MV-4-11 (cell line): Measurements from ENCODE around the gene TNRC6A.
"Not testable (repeated sequence)": the region's sequence is repeated elsewhere in the genome, so short reads cannot be mapped to it uniquely, and the experiment has no call there.

ENCODE experiments used
- DNase-seq: peaks from one replicate; lab custom pipeline; 2025; lab: John Stamatoyannopoulos, UW

Gene TNRC6A

DNA sequence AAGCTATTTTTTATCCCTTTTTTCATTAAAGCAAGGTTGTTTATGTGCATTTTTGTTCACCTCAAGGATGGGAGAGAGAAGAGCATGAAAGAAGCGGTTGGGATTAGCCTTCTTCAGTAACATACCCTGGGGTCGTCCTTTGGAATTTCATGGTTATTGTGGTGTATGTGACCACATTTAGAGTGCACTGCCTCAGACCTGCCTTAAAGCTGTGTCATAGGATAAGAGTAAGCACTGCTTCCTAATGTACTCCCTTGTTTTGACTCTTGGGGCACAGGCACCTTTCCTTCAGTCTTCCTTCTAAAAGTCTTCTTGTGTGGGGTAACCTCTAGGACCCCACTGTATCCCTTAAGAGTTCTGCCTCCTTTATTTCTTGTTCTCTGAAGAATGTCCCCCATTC, 28.9 kb downstream of the TNRC6A start:
- DNase-seq = no peak

DNA sequence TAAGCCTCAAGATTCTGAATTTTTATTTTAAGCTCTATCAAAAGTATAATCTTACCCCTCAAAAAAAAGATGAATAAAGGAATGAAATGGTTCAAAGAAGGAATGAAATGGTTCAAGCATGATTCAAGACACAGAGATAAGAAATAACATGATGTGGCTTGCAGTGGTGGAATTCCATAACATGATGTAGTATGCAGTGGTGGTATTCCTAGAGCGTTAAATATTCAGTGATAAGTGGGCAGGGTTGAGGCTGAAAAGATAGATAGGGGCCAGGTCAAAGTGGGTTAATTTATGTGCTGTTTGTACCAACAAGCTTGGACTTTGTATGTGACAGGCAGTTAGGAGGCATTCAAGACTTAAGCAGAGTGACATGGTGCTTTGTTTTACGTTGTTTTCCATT, 29.6 kb downstream of the TNRC6A start:
- no peak for DNase-seq

DNA sequence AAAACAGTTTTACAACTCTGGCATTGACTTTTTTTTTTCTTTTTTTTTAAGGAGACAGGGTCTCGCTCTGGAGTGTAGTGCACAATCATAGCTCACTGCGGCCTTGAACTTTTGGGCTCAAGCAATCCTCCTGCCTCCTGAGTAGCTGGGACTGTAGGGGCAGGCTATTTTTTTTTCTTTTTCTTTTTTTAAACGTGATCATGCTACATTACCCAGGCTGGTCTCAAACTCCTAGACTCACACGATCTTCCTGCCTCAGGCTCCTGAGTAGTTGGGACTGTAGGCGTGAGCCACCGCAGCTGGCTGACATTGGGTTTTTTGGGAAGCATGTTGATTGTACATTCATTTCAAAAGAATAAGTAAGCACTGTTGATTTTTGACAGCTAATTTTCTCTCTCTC, 32.1 kb downstream of the TNRC6A start:
- DNase-seq = no peak

DNA sequence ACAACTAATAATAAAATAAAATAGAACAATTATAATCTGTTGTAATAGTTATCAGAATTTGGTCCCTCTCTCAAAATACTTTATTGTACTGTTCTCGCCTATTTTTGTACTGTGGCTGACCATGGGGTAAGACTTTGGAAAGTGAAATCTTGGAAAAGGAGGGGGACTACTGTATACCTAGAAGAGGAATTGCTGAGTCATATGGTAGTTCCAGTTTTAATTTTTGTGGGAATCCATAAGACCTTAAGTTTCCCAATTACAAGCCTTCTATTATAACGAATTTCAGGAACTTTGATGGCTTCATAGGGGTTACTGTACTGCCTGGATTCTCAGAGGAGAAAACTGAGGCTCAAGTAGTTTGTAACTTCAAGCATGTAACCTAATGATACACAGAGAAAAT, 35.5 kb downstream of the TNRC6A start:
- no peak for DNase-seq

DNA sequence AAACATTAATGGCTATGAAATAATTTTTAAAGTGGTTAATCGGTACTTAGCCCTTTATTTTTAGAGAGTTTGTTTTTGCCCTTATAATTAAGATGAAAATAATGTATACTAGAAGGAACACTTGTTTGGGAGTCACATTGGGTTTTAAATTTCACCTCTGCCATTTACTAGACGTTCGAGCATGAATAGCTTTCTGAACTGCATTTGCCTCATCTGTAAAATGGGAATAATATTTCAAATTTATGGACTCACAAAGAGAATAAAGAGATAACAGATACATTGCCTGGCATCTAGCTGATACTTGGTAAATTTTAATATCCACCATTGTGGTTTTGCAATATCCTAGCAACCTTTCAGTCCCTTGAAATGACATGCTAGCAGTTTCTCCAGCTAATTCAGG, 36.6 kb downstream of the TNRC6A start:
- DNase-seq = no peak

DNA sequence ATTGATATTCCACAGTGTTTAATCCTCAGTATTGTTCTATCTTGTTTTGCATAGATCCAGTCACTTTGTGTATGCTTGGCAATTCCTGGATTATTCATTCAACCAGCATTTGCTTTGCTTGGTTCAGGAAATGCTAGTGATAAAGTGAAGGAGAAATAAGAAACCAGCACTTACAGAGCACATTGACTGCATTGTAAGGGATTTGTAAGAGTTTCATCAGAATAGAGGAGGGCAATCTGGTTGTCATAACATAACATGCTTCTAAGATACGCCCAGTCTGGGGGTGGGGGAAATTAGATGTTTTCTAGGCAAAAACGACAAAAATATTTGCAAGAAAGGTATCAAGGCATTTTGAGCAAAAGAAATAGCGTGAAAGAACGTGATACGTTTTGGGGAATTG, 40.4 kb downstream of the TNRC6A start:
- no peak for DNase-seq

DNA sequence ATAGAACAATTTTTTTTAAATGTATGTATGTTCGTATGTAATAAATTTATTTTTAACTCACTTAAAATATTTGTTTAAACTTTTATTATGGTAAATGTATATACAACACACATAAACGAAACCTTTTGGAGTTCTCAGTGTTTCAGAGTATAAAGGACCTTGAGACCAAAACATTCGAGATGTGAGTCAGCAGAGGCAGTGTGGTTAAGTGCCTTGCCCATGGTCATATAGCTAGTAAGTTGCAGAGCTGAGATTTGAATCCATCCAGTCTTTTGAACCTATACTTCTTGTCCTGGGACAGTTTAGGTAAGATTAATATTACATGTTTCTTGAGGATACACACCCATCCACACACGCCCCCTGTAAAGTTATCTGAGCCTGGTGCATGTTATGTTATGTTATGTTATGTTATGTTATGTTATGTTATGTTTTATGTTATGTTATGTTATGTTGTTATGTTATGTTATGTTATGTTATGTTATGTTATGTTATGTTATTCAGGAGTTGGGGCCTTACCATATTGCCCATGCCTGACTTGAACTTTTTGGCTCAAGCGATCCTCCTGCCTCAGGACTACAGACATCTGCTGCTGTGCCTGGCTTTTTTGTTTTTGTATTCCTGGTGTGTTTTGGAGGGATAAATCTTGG, 41.8 kb downstream of the TNRC6A start:
- no peak for DNase-seq

DNA sequence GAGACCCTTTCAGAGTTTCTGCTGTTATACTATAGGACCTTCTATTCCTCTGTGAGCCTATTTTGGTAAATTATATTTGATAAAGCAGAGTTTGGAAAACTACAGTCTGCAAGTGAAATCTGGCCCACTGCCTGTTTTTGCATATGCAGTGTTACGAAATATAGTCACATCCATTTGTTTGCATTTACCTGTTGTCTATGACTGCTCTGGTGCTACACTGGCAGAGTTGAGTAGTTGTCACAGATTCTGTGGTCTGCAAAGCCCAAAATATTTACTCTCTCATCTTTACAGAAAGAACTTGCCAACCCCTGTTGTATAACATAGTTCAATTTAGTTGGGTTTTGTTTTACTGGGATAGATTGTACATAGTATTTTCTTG, 42.3 kb downstream of the TNRC6A start:
- no peak for DNase-seq

DNA sequence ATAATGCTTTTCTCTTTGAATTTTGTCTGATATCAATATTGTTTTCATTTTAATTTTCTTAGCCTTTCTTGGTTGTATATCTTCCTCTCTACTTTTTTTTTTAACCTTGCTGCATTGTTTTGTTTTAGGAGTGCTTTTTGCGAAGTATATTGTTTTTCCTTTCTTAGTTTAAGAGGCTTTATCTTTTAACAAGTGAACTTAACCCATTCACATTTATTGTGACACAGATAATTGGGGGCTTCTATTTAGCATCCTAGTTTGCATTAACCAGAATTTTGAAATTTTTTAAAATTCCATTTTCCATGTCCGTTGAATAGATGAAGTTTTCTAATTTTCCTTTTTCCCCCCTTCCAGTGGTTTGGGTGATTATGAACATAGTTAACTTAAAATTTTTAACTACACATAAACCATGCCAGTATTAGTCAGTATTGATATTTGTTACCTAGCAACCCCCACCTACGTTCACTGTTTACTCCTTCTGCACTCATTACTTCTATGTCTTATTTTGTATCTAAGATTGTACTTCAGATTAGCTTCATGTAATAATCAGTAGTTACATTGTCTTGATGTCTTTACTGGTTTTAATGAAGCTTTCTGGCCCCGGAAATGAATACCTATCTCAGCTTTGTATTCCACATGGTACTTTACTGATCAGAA, 44.4 kb downstream of the TNRC6A start:
- no peak for DNase-seq

DNA sequence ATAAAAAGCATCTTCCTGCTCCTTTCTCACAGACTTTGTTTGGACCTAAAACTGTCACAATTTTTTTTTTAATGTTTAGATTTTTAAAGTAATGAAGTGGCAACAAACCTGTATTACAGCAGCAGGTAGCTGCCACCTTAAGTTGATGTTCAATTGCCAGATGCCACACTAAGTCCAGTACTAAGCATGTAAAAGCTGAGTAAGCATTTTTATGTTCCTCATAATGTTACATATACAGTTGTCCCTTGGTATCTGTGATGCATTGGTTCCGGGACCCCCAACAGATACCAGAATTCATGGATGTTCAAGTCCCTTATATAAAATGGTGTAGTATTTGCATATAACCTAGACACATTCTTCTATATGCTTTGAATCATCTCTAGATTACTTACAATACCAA, 45.1 kb downstream of the TNRC6A start:
- DNase-seq = no peak

DNA sequence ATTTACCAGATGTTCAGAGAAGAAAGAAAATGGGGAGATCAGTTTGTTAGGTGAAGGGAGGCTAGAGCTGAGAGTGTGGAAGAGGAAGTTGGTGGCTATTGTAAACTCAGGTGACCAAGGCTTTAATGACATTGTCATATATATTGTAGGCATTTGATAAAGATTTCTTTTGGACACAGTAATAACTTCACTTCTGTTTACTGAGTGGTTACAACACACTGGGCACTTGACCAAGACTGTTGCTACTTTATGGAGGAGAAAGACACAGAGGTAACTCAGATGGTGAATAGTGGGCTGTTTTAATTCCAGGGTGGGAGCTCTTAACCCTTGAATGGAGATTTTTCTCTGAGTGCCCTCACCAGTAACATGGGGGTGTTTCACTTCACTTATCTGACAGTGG, 46.0 kb downstream of the TNRC6A start:
- no peak for DNase-seq

DNA sequence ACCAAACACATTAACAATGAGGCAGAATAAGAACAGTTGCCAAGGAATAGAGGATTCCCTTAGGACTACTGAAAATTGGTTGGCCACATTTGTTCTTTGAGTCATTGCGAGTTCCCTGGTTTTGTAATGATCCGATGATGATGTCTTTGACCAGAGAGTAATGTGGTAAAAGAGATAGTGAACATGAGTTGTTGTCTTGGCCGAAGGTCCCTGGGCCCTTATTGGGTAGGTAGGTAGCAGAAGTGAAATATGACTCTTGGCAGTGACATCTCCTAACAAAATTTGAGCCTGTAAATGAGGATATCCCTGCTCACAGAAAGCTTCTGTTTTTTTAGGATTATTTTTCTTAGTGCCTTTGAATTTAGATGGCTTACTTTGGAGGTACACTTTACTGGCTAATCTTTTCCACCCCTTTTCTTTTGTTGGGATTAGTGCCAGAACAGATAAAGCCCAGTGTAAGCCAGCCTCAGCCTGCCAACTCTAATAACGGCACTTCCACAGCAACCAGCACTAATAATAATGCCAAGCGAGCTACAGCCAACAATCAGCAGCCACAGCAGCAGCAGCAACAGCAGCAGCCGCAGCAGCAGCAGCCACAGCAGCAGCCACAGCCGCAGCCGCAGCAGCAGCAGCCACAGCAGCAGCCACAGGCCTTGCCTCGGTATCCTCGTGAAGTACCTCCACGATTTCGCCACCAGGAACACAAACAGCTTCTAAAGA, 47.2 kb downstream of the TNRC6A start:
- no peak for DNase-seq

DNA sequence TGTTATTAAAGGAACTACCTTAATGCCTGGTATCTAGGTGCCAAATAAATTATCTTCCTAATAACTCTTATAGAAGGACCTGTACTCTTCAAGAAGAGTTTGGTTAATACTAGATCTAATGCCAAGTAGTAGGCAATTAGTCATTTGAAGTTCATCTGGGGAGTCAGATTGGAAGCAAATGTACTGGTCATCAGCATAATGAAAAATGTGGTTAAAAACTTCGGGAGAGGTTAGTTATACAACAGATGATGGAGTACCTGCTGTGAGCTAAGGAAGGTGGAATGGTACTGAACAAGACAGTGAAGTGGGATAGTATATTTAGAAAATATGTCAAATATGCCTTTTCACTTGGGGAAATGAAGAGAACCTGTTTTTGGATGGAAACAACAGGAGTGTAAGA, 49.2 kb downstream of the TNRC6A start:
- no peak for DNase-seq

DNA sequence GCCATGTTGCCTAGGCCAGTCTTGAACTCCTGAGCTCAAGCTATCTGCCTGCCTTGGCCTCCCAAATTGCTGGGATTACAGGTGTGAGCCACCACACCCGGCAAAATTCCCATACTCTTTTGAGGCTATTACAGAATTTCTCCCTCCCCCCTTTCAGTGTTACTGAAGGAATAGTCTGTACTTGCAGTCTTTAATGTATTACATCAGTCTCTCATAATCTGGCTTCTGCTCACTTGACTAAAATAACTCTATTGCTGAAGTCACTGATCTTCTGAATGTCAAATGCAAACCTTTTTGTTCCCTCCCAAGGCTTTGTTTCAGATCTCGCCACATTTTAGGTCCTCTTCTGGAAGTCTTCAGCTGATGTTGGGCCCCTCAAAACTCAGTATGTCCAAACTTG, 51.8 kb downstream of the TNRC6A start:
- no peak for DNase-seq

DNA sequence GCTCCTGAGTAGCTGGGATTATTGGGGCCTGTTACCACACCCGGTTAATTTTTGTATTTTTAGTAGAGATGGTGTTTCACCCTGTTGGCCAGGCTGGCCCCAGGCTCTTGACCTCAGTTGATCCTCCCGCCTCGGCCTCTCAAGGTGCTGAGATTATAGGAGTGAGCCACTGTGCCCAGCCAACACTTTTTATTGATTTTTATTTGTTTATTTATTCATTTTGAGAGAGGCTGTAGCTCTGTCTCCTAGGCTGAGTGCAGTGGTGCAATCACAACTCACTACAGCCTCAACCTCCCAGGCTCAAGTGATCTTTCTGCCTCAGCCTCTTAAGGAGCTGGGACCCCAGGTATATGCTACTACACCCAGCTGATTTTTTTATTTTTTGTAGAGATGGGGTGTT, 54.7 kb downstream of the TNRC6A start:
- DNase-seq = no peak

DNA sequence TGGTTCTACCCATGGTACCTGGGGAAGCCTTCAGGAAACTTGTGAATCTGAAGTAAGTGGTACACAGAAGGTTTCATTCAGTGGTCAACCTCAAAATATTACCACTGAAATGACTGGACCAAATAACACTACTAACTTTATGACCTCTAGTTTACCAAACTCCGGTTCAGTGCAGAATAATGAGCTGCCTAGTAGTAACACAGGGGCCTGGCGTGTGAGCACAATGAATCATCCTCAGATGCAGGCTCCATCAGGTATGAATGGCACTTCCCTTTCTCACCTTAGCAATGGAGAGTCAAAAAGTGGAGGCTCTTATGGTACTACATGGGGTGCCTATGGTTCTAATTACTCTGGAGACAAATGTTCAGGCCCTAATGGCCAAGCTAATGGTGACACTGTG, 60.4 kb downstream of the TNRC6A start:
- no peak for DNase-seq

DNA sequence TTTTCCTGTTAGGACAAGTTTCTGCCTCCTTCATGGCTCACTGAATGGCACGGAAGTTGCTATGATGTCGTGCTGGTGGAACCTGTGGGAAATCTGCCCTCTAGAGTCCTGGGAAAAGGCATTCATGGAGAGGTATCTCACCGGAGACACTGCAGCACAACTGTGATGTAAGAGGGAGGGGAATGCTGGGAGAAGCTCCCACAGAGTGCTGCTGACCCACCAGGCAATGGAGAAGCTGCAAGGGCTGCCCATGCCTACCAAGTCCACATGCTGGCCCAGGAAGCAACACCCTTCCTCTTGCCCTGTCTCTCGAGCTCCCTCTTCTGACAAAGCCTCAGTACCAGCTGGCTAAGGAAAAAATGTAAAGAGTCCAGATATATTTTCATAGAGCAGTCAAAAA, 71.1 kb downstream of the TNRC6A start:
- no peak for DNase-seq

DNA sequence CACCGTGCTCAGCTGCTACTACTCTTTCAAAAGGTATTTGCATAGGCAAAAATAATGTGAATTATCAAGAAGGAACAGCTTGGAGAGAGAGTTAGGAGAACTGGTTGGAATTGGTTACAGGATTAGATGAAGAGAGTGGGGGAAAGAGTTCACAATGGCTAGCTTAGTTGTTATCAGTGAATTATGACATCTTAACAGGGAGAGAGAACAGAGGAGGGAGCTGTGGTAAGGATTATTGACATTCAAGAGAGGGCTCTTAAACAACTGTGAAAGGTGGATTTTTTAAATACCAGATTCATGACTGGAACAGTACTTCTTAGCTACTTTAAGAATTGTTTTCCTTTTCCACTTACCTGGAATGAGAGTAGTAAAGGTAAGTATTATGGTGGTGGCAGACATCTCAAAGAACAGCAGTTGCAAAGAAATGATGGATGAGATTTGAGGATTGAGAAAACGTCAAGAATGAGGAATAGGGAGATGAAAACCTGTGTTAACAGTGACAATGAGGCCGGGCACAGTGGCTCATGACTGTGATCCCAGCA, 72.4 kb downstream of the TNRC6A start:
- no peak for DNase-seq

DNA sequence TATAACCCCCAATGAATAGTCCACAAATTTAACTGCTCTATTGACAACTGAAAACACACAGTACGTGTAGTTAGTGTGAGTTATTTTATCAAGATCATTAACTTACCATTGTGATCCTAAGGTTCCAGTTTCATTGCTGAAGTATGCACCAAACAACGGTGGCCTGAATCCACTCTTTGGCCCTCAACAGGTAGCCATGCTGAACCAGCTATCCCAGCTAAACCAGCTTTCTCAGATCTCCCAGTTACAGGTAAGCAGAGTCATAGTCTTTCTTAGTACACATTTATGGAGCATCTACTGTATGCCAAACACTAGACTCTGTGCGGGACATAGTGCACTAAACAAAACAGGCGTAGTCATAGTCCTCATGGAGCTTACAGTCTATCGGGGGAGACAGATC, 76.0 kb downstream of the TNRC6A start:
- DNase-seq = no peak

DNA sequence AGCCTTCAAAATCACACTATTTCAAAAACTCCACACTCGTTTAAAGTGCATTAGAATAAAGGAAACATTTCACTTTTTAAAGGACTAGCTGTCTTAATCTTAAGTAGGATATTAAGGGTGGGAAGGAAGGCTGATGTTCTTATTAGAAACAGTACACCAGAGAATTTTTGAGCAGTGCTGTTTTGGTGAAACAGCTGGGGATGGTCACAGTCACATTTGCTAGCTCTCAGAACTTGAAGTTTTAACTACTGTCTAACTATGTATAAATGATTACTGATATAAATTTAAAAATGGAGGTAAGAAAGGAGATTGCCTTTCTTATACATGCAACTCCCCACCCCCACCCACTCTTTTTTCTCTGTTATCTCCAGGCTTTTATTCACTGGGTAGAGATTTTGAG, 77.8 kb downstream of the TNRC6A start:
- no peak for DNase-seq

DNA sequence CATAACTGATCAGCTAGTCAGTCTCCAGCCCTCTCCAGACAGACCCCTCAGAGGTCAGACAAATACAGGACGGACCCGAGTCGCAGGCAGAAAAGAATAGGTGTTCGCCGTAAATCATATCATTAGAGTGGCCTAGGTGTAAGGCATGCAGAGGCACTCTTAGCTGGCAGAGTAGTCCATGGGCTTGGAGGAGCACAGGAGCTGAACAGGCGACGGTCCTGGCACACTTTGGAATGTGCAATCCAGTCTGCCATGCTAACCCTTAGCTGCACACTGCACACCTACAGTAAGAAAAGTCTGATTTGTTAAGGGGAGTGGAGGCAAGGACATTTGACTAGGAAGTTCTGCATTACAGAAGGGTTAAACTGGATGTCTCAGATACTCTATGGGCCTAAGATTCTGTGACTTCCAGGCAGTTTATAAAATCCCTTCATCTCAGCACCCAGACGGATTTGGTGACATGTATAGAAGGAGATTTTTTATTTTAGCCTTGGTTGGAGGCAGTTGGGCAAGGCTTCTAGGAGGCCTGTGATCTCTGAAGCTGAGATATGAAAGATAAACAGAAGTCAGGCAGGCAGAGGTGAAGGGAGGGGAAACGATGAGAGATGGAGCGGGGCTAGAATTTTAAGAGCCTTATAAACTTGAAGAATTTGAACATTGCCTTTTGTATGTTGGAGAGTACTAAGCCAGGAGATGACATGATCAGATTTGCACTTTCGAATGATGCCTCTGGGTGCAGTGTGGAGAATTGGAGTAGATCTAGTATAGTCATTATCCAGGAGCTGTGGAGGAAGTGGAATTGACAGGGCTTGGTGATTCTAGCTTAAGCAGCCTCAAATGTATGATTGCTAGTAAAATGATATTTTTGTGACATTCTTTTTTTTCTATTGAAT, 81.7 kb downstream of the TNRC6A start:
- no peak for DNase-seq

DNA sequence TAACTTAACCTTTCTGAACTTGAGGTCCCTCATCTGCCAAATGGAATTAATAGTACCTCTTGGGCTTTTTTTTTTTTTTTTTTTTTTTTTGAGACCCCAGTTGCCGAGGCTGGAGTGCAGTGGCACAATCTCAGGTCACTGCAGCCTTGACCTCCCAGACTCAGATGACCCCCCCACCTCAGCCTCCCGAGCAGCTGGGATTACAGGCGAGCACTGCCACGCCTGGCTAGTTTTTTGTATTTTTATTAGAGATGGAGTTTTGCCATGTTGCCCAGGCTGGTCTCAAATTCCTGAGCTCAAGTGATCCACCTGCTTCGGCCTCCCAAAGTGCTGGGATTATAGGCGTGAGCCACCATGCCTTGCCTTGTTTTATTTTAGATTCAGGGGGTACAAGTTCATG, 83.4 kb downstream of the TNRC6A start:
- DNase-seq = not testable (repeated sequence)
